SK-N-SH treated with all-trans-retinoic acid at 6 μM for 48 hours (cell line): Measurements from ENCODE around the gene F2.

Source experiments
- ARNTL ChIP-seq: fragments of 450-650 bp; formaldehyde crosslinking; IDR thresholded peaks from 2 replicates; pipeline ENCODE4 v1.5.0; 2020; ENCODE audit warnings: low read depth, mild to moderate bottlenecking, moderate library complexity, borderline replicate concordance
- RARB ChIP-seq: fragments of 250-450 bp; sonication (Bioruptor Pico); IDR thresholded peaks from 2 replicates; pipeline ENCODE4 v1.8.0; 2021; ENCODE audit warnings: mild to moderate bottlenecking, moderate library complexity
- ZFP30 ChIP-seq: fragments of 450-650 bp; formaldehyde crosslinking; IDR thresholded peaks from 2 replicates; pipeline ENCODE4 v1.5.0; 2022; ENCODE audit warnings: mild to moderate bottlenecking, moderate library complexity
- ZNF565 ChIP-seq: fragments of 450-650 bp; formaldehyde crosslinking; conservative IDR thresholded peaks from 2 replicates; pipeline ENCODE4 v1.5.0; 2020; ENCODE audit warnings: low read depth, mild to moderate bottlenecking, moderate library complexity
- TF ChIP-seq, protein P1 (sequence below): fragments of 250-450 bp; sonication (Bioruptor Pico); IDR thresholded peaks from 2 replicates; pipeline ENCODE4 v1.5.1; 2020; ENCODE audit warnings: low read depth, mild to moderate bottlenecking, moderate library complexity
- TF ChIP-seq, protein P2 (sequence below): fragments of 250-450 bp; sonication (Bioruptor Pico); IDR thresholded peaks from 2 replicates; pipeline ENCODE4 v1.8.0; 2020; ENCODE audit warnings: mild to moderate bottlenecking, moderate library complexity, borderline replicate concordance

DNA sequence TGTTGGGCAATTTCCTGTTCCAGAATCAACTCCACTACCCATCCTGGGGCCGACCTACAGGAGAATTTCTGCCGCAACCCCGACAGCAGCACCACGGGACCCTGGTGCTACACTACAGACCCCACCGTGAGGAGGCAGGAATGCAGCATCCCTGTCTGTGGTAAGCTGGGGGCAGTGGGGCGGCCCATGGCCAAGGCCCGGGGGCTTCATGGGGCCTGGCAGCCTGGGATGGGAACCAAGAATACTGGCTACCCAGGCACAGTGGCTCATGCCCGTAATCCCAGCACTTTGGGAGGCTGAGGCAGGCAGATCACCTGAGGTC lies 4.3 kb downstream of the F2 start:
- TF ChIP-seq, protein P1, sequence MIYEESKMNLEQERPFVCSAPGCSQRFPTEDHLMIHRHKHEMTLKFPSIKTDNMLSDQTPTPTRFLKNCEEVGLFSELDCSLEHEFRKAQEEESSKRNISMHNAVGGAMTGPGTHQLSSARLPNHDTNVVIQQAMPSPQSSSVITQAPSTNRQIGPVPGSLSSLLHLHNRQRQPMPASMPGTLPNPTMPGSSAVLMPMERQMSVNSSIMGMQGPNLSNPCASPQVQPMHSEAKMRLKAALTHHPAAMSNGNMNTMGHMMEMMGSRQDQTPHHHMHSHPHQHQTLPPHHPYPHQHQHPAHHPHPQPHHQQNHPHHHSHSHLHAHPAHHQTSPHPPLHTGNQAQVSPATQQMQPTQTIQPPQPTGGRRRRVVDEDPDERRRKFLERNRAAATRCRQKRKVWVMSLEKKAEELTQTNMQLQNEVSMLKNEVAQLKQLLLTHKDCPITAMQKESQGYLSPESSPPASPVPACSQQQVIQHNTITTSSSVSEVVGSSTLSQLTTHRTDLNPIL (CRISPR knock-in tag), result no peak
- TF ChIP-seq ZFP30 (CRISPR knock-in tag), result no peak
- TF ChIP-seq RARB, result no peak
- TF ChIP-seq, protein P2, sequence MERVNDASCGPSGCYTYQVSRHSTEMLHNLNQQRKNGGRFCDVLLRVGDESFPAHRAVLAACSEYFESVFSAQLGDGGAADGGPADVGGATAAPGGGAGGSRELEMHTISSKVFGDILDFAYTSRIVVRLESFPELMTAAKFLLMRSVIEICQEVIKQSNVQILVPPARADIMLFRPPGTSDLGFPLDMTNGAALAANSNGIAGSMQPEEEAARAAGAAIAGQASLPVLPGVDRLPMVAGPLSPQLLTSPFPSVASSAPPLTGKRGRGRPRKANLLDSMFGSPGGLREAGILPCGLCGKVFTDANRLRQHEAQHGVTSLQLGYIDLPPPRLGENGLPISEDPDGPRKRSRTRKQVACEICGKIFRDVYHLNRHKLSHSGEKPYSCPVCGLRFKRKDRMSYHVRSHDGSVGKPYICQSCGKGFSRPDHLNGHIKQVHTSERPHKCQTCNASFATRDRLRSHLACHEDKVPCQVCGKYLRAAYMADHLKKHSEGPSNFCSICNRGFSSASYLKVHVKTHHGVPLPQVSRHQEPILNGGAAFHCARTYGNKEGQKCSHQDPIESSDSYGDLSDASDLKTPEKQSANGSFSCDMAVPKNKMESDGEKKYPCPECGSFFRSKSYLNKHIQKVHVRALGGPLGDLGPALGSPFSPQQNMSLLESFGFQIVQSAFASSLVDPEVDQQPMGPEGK (CRISPR knock-in tag), result no peak
- no peak for TF ChIP-seq ARNTL (CRISPR knock-in tag)
- no peak for TF ChIP-seq ZNF565 (CRISPR knock-in tag)
